Fibroblast of skin of right quadriceps (primary cell): ENCODE measurements around the gene LRIT1.

Experiments
- DNase-seq: peaks from one replicate; pipeline ENCODE4 v3.0.0-alpha.2; 2013

Gene LRIT1

GRCh38 chr10:84214046-84214572, 27.2 kb downstream of the LRIT1 start:
- DNase-seq = no peak

GRCh38 chr10:84213076-84213475, 28.3 kb downstream of the LRIT1 start:
- no peak for DNase-seq

- no peak for DNase-seq
Measured at GRCh38 chr10:84212014-84212413, 29.3 kb downstream of the LRIT1 start.

- no peak for DNase-seq
Measured at GRCh38 chr10:84211566-84211965, 29.8 kb downstream of the LRIT1 start.

DNA sequence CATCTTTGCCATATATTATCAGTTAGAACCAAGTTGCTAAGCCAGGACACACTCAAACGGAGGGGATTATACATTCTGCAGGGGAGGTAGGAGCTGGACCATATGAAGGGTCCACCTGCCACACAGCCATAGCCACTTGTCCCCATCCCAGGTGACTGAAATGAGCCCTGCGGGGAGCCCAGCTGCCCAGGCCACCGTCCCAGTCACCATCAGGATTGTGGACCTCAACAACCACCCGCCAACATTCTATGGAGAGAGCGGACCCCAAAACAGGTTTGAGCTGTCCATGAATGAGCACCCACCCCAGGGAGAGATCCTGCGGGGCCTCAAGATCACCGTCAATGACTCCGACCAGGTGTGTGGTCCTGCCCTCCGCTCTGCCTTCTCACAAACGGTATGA, 33.3 kb downstream of the LRIT1 start:
- DNase-seq = no peak

DNA sequence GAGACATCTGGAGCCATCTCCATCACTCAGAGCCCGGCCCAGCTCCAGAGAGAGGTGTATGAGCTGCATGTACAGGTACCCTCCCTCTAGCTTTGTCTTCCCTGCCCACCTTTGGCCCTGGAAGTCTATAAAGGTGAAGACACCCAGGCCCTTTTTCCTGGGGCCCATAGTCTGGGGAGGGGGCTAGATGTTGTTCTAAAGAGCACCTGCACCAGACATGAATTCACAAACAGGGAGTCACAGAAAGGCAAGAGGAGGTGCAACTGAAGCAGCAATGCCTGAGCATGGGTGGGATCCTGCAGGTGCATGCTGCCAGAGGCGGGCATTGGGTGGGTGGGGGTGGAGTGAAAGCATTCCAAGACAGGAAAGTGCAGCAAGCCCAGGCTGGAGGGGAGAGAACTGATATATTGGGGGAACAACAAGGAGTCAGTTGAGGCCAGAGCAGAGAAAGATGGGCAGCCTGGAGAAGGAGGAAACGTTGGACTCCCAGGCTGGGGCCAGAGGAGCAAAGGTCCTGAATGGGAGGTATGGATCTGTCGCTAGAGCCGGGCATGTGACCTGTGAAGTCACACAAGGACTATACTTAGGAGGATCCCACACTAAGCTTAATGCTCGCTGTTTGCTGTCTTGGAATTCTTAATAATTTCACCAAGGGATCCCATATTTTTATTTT, 35.4 kb downstream of the LRIT1 start:
- no peak for DNase-seq

DNA sequence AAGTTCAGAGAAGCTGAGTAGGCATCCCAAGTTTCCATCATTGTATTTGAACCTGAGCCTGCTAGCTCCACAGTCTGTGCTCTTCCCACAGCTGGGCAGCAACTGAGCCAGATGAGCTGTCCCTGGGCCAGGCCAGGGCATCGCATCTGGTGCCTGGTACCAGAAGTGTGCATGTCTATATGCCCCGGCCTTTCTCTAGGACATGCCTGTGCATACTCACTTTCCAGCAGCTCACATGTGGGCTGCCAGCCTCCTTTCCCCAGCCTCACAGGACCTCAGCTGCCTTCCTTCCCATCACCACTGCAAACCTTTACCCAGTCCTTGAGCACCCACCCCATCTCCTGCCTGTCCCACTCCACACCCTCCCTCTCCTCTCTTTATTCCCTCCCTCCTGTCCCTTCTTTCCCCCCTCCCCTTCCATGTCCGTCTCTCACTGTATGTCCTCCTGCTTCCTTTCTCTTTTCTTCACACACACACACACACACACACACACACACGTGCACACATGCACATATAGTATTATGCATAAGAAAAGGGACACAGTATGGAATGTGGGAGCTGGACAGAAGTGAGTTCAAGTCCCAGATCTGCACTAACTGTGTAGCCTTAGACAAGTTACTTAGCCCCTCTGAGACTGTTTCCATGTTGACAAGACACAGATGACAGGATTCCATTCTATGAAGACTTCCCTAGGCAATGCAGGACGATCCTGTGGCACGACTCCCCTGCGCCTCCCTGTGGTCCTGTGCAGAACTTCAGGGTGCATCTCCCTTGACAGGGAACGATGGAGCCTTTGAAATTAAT, 36.1 kb downstream of the LRIT1 start:
- DNase-seq = peak; percentile 2

- DNase-seq = no peak
Measured at GRCh38 chr10:84204610-84205009, 36.7 kb downstream of the LRIT1 start.

GRCh38 chr10:84204122-84204521, 37.2 kb downstream of the LRIT1 start:
- DNase-seq = no peak

DNA sequence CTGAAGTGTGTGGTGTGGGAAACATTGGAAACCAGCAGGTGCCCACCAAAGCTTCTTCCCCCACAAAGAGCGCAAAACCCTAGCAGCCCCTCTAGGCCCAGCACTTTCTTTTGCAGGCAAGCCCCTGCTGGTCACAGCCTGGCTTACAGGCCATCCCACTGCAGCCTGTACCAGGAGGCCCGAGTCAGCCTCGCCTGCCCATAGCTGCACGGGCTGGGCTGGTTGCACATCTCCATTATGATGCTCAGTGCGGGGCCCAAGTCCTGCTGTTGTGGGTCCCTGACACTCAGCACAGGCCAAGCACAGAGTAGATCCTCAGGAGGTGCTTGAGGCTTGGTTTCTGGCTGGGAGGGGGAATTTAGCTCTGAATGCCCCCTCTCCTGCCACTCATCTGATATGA, 39.0 kb downstream of the LRIT1 start:
- DNase-seq = no peak

- DNase-seq = no peak
Measured at GRCh38 chr10:84201682-84202081, 39.7 kb downstream of the LRIT1 start.

- DNase-seq = no peak
Measured at GRCh38 chr10:84201244-84201606, 40.1 kb downstream of the LRIT1 start.

GRCh38 chr10:84200537-84201243, 40.7 kb downstream of the LRIT1 start:
- no peak for DNase-seq

- DNase-seq = no peak
Measured at GRCh38 chr10:84198206-84198915, 43.0 kb downstream of the LRIT1 start.

GRCh38 chr10:84197643-84198042, 43.7 kb downstream of the LRIT1 start:
- DNase-seq = no peak

DNA sequence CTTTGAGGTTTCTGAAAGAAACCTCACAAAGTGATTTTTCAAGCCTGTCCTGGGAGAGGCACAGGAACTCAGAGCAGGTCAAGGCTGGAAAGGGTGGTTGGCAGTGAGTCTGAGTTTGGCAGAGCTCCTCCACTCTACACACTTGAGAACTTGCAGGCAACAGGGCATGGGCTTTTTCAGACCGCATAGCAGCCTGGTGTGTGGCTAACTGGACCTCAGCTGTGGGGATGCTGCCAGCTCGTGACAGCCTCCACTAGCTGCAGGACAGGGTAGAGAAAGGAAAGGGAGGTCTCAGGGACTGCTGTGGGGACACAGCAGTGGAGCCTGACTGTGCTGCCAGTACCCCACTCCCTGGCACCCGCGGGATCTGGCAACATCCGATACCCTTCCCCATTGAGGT, 44.4 kb downstream of the LRIT1 start:
- DNase-seq = no peak

DNA sequence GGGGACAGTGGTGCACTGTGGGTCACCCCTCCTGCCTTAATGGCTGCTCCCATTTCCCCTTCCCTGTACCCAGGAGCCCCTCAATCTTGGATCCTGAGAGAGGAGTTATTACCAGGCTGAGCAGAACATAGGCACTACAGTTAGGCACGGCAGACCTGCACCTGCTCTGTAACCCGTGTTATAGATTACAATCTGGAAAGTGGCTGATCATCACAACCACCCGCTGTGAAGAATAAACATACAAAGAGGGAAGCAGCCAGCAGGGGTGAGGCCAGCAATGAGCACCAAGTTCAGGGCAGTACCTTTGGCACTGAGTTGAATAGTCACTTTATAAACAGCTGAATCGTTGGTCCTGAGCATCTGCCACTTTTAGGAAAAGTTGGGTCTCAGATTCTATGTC, 45.3 kb downstream of the LRIT1 start:
- no peak for DNase-seq

DNA sequence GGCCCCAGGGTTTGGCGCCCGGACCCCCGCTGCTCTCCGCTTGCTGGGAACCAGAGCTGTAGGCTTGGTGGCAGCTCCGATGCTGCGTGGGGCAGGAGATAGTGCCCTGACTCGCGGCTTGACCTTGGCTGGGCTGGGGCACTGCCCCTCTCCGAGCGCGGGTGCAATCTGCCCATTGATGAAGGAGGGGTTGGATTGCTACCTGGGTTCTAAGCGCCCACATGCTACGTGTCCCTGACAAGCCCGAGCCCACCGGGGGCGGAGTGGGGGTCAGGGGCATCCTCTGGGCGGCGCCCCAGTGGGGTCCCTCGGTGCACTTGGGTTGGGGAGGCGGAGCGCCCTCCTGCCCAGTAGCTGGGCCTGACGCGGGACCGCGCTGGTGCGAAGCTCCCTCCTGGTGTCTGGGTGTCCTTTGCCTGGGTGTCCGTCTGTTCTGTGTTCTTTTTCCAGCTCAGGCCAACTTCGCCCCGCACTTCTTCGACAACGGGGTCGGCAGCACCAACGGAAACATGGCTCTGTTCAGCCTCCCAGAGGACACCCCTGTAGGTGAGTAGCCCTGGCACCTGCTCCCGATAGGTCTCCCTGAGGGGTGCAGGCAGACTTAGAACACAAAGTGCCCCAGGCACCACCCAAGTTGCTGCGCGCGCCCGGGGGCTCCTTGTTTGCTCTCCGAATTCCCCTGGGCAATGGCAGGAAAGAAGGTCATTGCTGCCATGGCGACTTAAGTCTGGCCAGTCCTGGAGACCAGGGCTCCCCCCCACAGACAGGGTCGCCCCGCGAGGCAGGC, 46.1 kb downstream of the LRIT1 start:
- DNase-seq = no peak

GRCh38 chr10:84194424-84195043, 46.8 kb downstream of the LRIT1 start, which contains the start of gene CDHR1:
CDHR1 (plus strand) TSS chr10:84194537; CDS start chr10:84194761, 224 bp downstream.
- no peak for DNase-seq

GRCh38 chr10:84193846-84194423, 47.4 kb downstream of the LRIT1 start:
- no peak for DNase-seq

- DNase-seq = no peak
Measured at GRCh38 chr10:84193327-84193726, 48.0 kb downstream of the LRIT1 start.
